Parathyroid adenoma (tissue), 2 donors: ENCODE results near the gene HSD17B1.

Experiments used
- H2AFZ ChIP-seq: fragments of 300-600 bp; sonication (generic); one replicate; pipeline ENCODE4 v1.7.0; 2017; ENCODE audit warnings: antibody characterized with exemption, mild to moderate bottlenecking
- H3K27ac ChIP-seq: fragments of 300-600 bp; sonication (generic); one replicate; pipeline ENCODE4 v1.7.0; 2017
- H3K27me3 ChIP-seq: fragments of 300-600 bp; sonication (generic); one replicate; pipeline ENCODE4 v1.7.0; 2017; ENCODE audit warnings: low read length; ENCODE audit not compliant: control insufficient read depth, insufficient read depth
- H3K36me3 ChIP-seq: fragments of 300-600 bp; sonication (generic); one replicate; pipeline ENCODE4 v1.7.0; 2017; ENCODE audit warnings: low read length; ENCODE audit not compliant: control insufficient read depth, insufficient read depth
- H3K4me1 ChIP-seq: fragments of 300-600 bp; sonication (generic); one replicate; pipeline ENCODE4 v1.7.0; 2017; ENCODE audit warnings: control low read depth
- H3K4me2 ChIP-seq: fragments of 300-600 bp; sonication (generic); one replicate; pipeline ENCODE4 v1.7.0; 2017; ENCODE audit warnings: low read length
- H3K4me3 ChIP-seq: fragments of 300-600 bp; sonication (generic); one replicate; pipeline ENCODE4 v1.7.0; 2017; ENCODE audit warnings: low read depth, low read length
- H3K79me2 ChIP-seq: fragments of 300-600 bp; sonication (generic); one replicate; pipeline ENCODE4 v1.7.0; 2017; ENCODE audit warnings: control low read depth
- H3K9ac ChIP-seq: fragments of 300-600 bp; sonication (generic); one replicate; pipeline ENCODE4 v1.7.0; 2017; ENCODE audit warnings: mild to moderate bottlenecking
- H3K9me3 ChIP-seq: fragments of 300-600 bp; sonication (generic); one replicate; pipeline ENCODE4 v1.7.0; 2017; ENCODE audit warnings: low read length; ENCODE audit not compliant: control insufficient read depth
- TF ChIP-seq, protein P1 (sequence below): fragments of 300-600 bp; sonication (generic); IDR thresholded peaks from one replicate; pipeline ENCODE4 v1.7.0; 2017; ENCODE audit warnings: antibody characterized with exemption, mild to moderate bottlenecking
- donor health status: primary hyperparathyroidism.

Gene HSD17B1

GRCh38 chr17:42529061-42529460 is 23.7 kb upstream of the HSD17B1 start:
- no peak overlapping the region for H3K27ac ChIP-seq

DNA sequence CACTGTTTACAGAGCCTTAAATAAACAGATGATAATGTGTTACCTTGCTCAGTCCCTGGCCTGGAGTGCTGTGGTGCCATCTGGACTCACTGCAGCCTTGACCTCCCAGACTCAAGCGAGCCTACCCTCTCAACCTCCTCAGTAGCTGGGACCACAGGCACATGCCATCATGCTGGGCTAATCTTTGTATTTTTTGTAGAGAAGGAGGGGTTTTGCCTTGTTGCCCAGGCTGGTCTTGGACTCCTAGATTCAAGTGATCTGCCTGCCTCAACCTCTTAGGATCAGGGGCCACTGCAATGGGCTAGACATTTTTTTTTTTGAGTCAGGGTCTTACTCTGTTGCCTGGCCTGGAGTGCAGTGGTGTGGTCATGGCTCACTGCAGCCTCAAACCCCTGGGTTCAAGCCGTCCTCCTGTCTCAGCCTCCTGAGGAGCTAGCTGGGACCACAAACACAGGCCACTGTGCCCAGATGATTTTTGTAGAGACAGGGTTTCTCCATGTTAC is 21.7 kb upstream of the HSD17B1 start:
- H3K4me1 ChIP-seq, result peaks cover 8% of the 10 kb centered on the region
- H3K27ac ChIP-seq, result peak overlapping the region; percentile 30
- TF ChIP-seq, protein P1, sequence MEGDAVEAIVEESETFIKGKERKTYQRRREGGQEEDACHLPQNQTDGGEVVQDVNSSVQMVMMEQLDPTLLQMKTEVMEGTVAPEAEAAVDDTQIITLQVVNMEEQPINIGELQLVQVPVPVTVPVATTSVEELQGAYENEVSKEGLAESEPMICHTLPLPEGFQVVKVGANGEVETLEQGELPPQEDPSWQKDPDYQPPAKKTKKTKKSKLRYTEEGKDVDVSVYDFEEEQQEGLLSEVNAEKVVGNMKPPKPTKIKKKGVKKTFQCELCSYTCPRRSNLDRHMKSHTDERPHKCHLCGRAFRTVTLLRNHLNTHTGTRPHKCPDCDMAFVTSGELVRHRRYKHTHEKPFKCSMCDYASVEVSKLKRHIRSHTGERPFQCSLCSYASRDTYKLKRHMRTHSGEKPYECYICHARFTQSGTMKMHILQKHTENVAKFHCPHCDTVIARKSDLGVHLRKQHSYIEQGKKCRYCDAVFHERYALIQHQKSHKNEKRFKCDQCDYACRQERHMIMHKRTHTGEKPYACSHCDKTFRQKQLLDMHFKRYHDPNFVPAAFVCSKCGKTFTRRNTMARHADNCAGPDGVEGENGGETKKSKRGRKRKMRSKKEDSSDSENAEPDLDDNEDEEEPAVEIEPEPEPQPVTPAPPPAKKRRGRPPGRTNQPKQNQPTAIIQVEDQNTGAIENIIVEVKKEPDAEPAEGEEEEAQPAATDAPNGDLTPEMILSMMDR, result no peak
- no peaks in the 10 kb centered on the region for H3K36me3 ChIP-seq
- H3K27me3 ChIP-seq, result no peaks in the 10 kb centered on the region
- no peaks in the 10 kb centered on the region for H3K79me2 ChIP-seq
- no peak overlapping the region for H3K4me3 ChIP-seq
- no peak overlapping the region for H2AFZ ChIP-seq
- no peaks in the 10 kb centered on the region for H3K9me3 ChIP-seq
- no peak overlapping the region for H3K9ac ChIP-seq
- H3K4me2 ChIP-seq, result no peak overlapping the region

More at GRCh38 chr17:42529061-42529460, 23.7 kb upstream of the HSD17B1 start:
- TF ChIP-seq, protein P1, result no peak
- no peaks in the 10 kb centered on the region for H3K79me2 ChIP-seq
- H2AFZ ChIP-seq, result no peak overlapping the region
- no peaks in the 10 kb centered on the region for H3K36me3 ChIP-seq
- H3K4me2 ChIP-seq, result no peak overlapping the region
- no peaks in the 10 kb centered on the region for H3K27me3 ChIP-seq
- no peak overlapping the region for H3K4me3 ChIP-seq
- H3K4me1 ChIP-seq, result peaks cover 6% of the 10 kb centered on the region
- no peak overlapping the region for H3K9ac ChIP-seq
- no peaks in the 10 kb centered on the region for H3K9me3 ChIP-seq

GRCh38 chr17:42531455-42532354 is 21.0 kb upstream of the HSD17B1 start:
- Histone ChIP-seq H3K36me3 (no peaks in the 10 kb centered on the region), H3K79me2 (no peaks in the 10 kb centered on the region), H3K4me3 (peak overlapping the region; percentile 59), H3K4me2 (peak overlapping the region; percentile 74), H2AFZ (peak overlapping the region; percentile 84), H3K27ac (peak overlapping the region; percentile 30), H3K27me3 (no peaks in the 10 kb centered on the region), H3K9me3 (no peaks in the 10 kb centered on the region), H3K4me1 (peaks cover 8% of the 10 kb centered on the region), H3K9ac (no peak overlapping the region)
- TF ChIP-seq, protein P1, result peak; percentile 54

GRCh38 chr17:42535155-42536047 is 17.3 kb upstream of the HSD17B1 start:
- Histone ChIP-seq H2AFZ (peak overlapping the region; percentile 92), H3K79me2 (no peaks in the 10 kb centered on the region), H3K4me1 (peaks cover 4% of the 10 kb centered on the region), H3K9ac (no peak overlapping the region), H3K4me2 (peak overlapping the region; percentile 77), H3K9me3 (no peaks in the 10 kb centered on the region), H3K27me3 (no peaks in the 10 kb centered on the region), H3K4me3 (peak overlapping the region; percentile 55), H3K36me3 (no peaks in the 10 kb centered on the region), H3K27ac (peak overlapping the region; percentile 79)
- TF ChIP-seq, protein P1, result no peak
